ENCODE measurements around the gene BANF2.

DNA sequence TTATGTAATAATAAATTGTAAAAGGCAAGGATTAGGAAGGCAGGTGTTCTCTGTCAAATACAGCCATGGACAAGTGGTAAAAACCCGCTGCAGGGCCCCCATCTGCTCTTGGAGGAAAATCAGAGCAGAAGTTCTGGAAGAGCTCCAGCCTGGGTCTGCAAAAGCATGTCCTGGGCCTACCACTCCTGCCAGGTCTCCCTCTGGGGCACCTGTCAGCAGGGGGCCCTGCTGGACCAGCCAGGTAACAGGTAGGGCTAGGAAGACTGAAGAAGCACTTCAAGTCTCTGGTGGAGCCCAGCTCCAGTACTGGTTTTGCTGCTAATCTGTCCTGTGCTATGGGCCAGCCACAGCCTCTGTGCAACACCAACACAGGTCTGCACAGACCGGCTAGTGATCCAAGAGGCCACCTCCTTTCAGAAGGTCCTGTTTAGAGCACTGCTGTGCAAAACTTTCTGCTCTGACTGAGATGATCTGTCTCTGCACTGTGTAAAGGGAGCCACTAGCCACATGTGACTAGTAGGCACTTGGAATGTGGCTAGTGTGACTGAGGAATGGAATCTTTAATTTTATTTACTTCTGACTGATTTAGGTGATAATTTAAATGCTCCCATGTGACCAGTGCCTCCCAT is 47.9 kb upstream of the BANF2 start:
- TF ChIP-seq, protein P1, sequence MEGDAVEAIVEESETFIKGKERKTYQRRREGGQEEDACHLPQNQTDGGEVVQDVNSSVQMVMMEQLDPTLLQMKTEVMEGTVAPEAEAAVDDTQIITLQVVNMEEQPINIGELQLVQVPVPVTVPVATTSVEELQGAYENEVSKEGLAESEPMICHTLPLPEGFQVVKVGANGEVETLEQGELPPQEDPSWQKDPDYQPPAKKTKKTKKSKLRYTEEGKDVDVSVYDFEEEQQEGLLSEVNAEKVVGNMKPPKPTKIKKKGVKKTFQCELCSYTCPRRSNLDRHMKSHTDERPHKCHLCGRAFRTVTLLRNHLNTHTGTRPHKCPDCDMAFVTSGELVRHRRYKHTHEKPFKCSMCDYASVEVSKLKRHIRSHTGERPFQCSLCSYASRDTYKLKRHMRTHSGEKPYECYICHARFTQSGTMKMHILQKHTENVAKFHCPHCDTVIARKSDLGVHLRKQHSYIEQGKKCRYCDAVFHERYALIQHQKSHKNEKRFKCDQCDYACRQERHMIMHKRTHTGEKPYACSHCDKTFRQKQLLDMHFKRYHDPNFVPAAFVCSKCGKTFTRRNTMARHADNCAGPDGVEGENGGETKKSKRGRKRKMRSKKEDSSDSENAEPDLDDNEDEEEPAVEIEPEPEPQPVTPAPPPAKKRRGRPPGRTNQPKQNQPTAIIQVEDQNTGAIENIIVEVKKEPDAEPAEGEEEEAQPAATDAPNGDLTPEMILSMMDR (IDR thresholded peaks at IDR 0.05), result peak in 2 of 4 experiments; percentile 28 to 40
- no peak for TF ChIP-seq POLR2A (IDR thresholded peaks at IDR 0.05)

Data from prostate gland (tissue), 2 donors.